Activated T-cell treated with anti-CD3 and anti-CD28 coated beads, Interleukin-2, amount 50 U/mL, for 72 hours (primary cell): Measurements from ENCODE around the gene MICAL2. TPM values are rescaled to one million over a fixed set of nuclear protein-coding genes. Genes with fewer than 3 reads are reported as not detected.
A peak's percentile ranks its signal among the peaks of the same experiment; 100 is the strongest.

Experiments
- ATAC-seq, 2 donors: fragments of 150-1000 bp; cut with Tn5 transposase; replicated peaks in 1 of 2; 2 replicates each; pipeline ENCODE4 v1.10.0; 2021; ENCODE audit warnings: moderate library complexity in 2 of 2, mild to moderate bottlenecking in 1 of 2
- DNase-seq, 2 donors: peaks; one replicate each; pipeline ENCODE4 v3.0.0; 2021 to 2022; ENCODE audit warnings: mixed read lengths in 1 of 2
- H3K27ac Mint-ChIP-seq: one replicate; pipeline ENCODE4 v1.8.0; 2022; ENCODE audit warnings: mild to moderate bottlenecking, moderate library complexity, mixed read lengths
- H3K27me3 Mint-ChIP-seq: one replicate; pipeline ENCODE4 v1.8.0; 2022; ENCODE audit warnings: low read depth, mixed read lengths
- H3K36me3 Mint-ChIP-seq, 2 donors: one replicate each; pipeline ENCODE4 v1.8.0; 2022; ENCODE audit warnings: mixed read lengths in 2 of 2, mild to moderate bottlenecking in 1 of 2; ENCODE audit not compliant: insufficient read depth in 2 of 2
- H3K4me1 Mint-ChIP-seq: one replicate; pipeline ENCODE4 v1.8.0; 2022; ENCODE audit warnings: low read depth, mixed read lengths
- H3K4me3 Mint-ChIP-seq, 2 donors: one replicate each; pipeline ENCODE4 v1.8.0; 2022; ENCODE audit warnings: mild to moderate bottlenecking in 2 of 2, mixed read lengths in 2 of 2, moderate library complexity in 2 of 2
- H3K9me3 Mint-ChIP-seq, 2 donors: one replicate each; pipeline ENCODE4 v1.8.0; 2022; ENCODE audit warnings: mixed read lengths in 2 of 2
- total RNA-seq, 2 donors: library from RNA; stranded (reverse); gene quantifications; one replicate each; pipeline ENCODE4 v1.2.3, GENCODE V29; 2022

Gene MICAL2
- total RNA-seq, 2 donors from 2014 or later: 227 to 322 TPM

DNA sequence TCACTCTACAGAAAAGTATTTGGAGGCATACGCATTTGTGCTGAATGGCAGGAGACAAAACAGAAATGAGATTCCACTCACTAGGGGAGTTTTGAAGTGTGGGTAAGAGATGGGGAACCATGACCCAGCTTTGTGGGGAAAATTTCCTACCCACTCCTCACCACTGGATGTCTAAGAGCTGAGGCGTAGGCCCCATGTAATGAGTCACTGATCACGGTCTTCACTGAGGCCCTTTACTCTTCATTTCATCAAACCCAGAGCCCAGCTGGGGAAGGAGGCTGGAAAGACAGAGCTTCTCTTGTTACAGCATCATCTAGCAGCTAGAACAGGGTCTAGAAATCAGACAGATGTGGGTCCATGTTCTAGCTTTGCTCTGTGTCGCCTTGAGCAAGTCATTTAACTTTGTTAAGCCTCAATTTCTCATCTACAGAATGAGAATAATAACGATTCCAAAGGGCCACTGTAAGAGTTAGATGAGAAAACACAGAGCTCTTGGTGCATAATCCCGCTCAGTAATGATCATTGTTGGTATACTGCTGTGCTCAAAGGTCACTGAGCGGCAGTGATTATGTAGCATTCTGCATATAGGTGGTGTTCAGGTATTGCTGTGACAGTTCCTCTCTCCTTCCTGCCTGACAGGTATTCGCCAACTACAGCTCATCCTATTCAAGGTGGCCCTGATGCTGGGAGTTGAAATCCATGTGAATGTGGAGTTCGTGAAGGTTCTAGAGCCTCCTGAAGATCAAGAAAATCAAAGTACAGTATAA lies 97.2 kb downstream of the MICAL2 start:
- H3K27me3 Mint-ChIP-seq: no peaks in the 10 kb centered on the region
- peak overlapping the region; percentile 76 for H3K27ac Mint-ChIP-seq
- peaks cover 4 to 6% of the 10 kb centered on the region in 2 donors for H3K9me3 Mint-ChIP-seq
- DNase-seq (peak; percentile 74 to 80), ATAC-seq (peak; percentile 92 to 95)
- H3K36me3 Mint-ChIP-seq: peaks cover 41 to 84% of the 10 kb centered on the region in 2 donors
- peak overlapping the region; percentile 77 to 83 for H3K4me3 Mint-ChIP-seq
- peaks cover 78% of the 10 kb centered on the region for H3K4me1 Mint-ChIP-seq

DNA sequence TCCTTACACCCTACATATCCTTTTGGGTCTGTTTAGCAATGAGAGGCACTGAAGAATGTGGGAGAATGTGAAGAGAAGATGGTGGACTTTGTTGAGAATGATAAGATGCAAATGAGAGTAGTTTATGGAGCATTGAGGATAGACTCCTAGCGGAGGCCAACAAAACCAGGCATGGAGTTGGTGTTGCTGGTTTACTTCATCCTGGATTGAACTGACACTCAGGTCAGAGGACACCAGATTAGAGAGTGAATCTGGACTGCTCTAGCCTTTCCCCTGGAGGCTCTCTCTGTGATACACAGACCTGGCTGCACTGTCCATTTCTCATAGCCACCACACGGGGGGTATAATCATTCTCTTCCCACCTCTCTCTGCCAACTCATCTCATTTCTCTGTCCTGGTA lies 98.7 kb downstream of the MICAL2 start:
- H3K36me3 Mint-ChIP-seq: peaks cover 32 to 80% of the 10 kb centered on the region in 2 donors
- no peak for DNase-seq
- H3K4me1 Mint-ChIP-seq: peaks cover 76% of the 10 kb centered on the region
- no peak overlapping the region for H3K4me3 Mint-ChIP-seq
- no peak overlapping the region for H3K27ac Mint-ChIP-seq
- ATAC-seq: no peak
- H3K27me3 Mint-ChIP-seq: no peaks in the 10 kb centered on the region
- H3K9me3 Mint-ChIP-seq: peaks cover 2 to 4% of the 10 kb centered on the region in 2 donors

DNA sequence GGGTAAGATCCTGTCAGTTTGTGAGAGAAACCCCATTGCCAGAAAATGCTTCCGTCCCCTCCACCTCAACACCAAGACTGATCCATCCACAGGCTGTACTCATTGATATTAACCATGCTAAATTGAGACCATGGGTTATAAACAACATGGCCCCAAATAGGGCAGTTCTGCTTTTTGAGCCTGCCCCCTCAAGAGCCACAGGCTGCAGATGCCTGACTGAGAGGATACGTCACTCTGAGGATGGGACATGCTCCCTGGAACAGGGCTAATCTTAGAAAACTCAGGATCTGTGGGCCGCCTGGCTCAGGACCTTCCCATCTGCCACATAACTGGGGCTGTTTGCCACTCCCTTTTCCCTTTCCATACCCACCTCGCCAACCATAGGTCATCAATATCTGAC lies 99.8 kb downstream of the MICAL2 start:
- H3K4me1 Mint-ChIP-seq: peaks cover 74% of the 10 kb centered on the region

DNA sequence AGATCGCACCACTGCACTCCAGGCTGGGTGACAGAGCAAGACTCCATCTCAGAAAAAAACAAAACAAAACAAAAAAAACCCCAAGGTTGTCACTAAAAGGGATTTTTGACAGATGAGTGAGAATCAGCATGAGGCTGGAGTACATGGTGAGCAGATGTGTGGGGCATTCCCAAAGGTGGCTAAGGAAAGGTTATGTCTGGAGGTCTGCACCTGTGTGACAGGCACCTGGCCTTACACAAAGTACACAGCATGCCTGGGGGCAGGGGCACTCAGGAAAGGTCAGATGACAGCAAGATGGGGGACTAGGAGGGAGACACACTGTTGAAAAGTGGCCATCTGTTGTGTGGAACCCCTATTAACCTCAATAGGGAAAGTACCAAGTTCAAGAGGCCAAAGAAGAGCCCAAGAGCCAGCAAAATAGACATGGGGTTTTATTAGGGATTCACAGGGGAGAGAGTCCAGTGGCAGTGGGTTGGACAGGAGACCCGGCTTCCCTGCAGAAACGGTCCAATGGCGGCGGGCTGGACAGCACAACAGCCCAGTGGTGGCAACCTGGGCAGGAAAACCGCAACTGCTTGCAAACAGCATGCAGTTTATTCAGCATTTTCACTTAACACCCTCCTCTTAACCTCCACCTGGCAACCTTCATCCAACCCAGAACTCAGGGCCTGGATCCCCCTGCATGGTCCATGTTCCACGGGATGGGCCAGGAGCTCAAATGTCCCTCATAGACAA lies 101.1 kb downstream of the MICAL2 start:
- ATAC-seq: no peak
- Mint-ChIP-seq H3K27ac (no peak overlapping the region), H3K9me3 (peaks cover 0 to 4% of the 10 kb centered on the region in 2 donors), H3K4me1 (peaks cover 72% of the 10 kb centered on the region), H3K27me3 (no peaks in the 10 kb centered on the region), H3K36me3 (peaks cover 26 to 77% of the 10 kb centered on the region in 2 donors), H3K4me3 (no peak overlapping the region)
- no peak for DNase-seq

More for the DNA sequence above, 99.8 kb downstream of the MICAL2 start:
- no peak overlapping the region for H3K4me3 Mint-ChIP-seq
- no peak overlapping the region for H3K27ac Mint-ChIP-seq
- peaks cover 0 to 4% of the 10 kb centered on the region in 2 donors for H3K9me3 Mint-ChIP-seq
- H3K27me3 Mint-ChIP-seq: no peaks in the 10 kb centered on the region
- H3K36me3 Mint-ChIP-seq: peaks cover 28 to 81% of the 10 kb centered on the region in 2 donors
- DNase-seq (no peak), ATAC-seq (no peak)

DNA sequence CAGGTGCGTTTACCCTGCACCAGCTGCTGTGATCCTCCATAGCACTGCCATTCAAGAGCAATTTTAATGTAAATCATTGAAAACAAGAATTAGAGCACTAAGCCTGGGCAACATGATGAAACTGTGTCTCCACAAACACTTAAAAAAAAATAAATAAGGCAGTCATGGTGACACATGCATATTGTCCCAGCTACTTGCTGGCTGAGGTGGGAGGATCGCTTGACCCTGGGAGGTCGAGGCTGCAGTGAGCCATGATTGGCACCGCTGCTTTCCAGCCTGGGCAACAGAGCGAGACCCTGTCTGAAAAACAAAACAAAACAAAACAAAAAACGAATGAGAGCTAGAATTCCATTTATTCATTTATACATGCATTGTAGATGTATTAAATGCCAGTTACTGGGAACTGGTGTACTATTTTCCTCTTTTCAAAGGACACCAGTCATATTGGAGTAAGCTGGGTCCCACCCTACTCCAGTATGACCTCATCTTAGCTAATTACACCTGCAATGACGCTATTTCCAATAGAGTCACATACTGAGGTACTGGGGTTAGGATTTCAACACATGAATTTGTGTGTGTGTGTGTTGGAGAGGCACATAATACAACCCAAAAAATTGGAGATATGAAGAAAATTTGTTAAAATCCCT lies 101.9 kb downstream of the MICAL2 start:
- H3K27me3 Mint-ChIP-seq: no peaks in the 10 kb centered on the region
- H3K27ac Mint-ChIP-seq: no peak overlapping the region
- ATAC-seq (no peak), DNase-seq (no peak)
- peaks cover 69% of the 10 kb centered on the region for H3K4me1 Mint-ChIP-seq
- no peak overlapping the region for H3K4me3 Mint-ChIP-seq
- peaks cover 23 to 71% of the 10 kb centered on the region in 2 donors for H3K36me3 Mint-ChIP-seq
- H3K9me3 Mint-ChIP-seq: no peaks in the 10 kb centered on the region

DNA sequence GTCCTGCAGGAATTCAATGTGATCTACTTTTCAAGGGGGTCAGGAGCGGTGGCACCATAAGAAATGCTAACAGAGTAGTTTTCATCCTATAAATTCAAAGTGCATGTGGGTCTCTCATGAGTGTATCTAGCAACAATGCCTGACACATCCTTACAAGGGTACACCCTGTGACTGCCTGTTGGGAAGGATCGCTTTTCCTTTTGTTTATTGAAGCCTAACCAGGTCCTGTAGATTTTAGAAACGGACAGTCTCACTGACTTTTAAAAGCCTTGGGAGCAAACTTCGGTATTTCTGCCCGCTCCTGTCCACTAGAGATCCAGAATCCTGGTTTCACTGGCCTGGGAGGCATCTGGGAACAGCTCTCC lies 102.4 kb downstream of the MICAL2 start:
- Mint-ChIP-seq H3K4me3 (no peak overlapping the region), H3K9me3 (no peaks in the 10 kb centered on the region), H3K36me3 (peaks cover 22 to 70% of the 10 kb centered on the region in 2 donors), H3K4me1 (peaks cover 65% of the 10 kb centered on the region), H3K27me3 (no peaks in the 10 kb centered on the region), H3K27ac (no peak overlapping the region)
- DNase-seq: no peak
- no peak for ATAC-seq

DNA sequence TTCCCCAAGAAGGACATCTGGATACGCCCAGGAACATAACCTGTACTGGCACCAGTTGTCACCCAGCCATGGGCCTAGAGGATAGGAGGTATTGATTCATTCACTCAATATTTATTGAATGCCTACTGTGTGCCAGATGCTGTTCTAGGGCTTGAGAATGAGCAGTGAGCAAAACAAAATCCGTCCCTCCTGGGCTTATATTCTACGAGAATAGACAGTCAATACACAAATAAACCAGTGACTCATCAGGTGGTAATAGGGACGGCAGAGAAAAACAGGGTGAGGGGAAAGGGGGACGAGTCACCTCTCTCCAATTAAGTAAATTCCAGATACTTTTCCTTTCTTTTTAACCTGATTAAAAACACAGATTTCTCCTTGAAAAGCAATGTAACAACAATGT lies 103.5 kb downstream of the MICAL2 start:
- no peak overlapping the region for H3K27ac Mint-ChIP-seq
- ATAC-seq: peak in 1 of 2 donors; percentile 15
- H3K9me3 Mint-ChIP-seq: no peaks in the 10 kb centered on the region
- no peaks in the 10 kb centered on the region for H3K27me3 Mint-ChIP-seq
- DNase-seq: no peak
- H3K4me1 Mint-ChIP-seq: peaks cover 62% of the 10 kb centered on the region
- H3K36me3 Mint-ChIP-seq: peaks cover 24 to 66% of the 10 kb centered on the region in 2 donors
- no peak overlapping the region for H3K4me3 Mint-ChIP-seq

DNA sequence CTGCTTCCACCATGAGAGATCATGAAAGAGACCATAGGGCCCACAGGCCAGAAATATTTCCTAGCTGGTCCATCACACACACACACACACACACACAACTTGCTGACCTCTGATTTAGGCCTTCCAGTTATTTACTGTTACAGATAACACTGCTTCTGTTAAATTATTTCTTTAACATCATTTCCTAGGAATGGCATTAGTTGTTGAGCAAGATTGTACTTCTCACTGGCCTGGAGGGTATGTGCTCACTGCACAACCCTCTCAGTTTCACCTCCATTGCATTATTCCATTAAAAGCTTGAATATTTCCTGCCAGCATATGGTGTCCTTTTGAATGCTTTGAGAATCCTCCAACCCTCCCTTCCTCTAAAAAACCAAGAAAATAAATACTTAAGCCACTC lies 104.4 kb downstream of the MICAL2 start:
- H3K27ac Mint-ChIP-seq: peak overlapping the region; percentile 19
- H3K36me3 Mint-ChIP-seq: peaks cover 20 to 60% of the 10 kb centered on the region in 2 donors
- H3K4me1 Mint-ChIP-seq: peaks cover 62% of the 10 kb centered on the region

DNA sequence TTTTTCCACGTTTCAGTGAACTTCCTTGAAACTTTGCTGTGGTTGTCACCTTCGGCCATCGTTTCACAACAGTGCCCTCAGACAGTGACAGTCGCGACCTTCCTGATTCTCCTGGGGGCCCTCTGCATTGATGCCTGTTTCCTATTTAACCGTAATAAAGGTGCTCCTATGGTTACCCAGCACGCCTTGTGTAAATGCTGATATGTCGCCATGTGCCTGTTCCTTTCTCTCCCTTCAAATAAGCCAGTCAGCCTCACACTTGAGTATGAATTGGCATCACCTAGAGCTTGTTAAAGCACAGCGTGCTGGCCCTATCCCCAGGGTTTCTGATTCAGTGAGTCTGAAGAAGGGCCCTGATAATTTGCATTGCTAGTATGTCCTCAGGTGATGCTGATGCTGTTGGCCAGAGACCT lies 104.8 kb downstream of the MICAL2 start:
- peak overlapping the region; percentile 19 for H3K27ac Mint-ChIP-seq
- H3K4me3 Mint-ChIP-seq: no peak overlapping the region
- H3K4me1 Mint-ChIP-seq: peaks cover 62% of the 10 kb centered on the region
- no peaks in the 10 kb centered on the region for H3K27me3 Mint-ChIP-seq
- no peak for ATAC-seq
- no peaks in the 10 kb centered on the region for H3K9me3 Mint-ChIP-seq
- H3K36me3 Mint-ChIP-seq: peaks cover 22 to 60% of the 10 kb centered on the region in 2 donors
- no peak for DNase-seq

More for the DNA sequence above, 104.4 kb downstream of the MICAL2 start:
- no peaks in the 10 kb centered on the region for H3K27me3 Mint-ChIP-seq
- DNase-seq (no peak), ATAC-seq (no peak)
- H3K9me3 Mint-ChIP-seq: no peaks in the 10 kb centered on the region
- H3K4me3 Mint-ChIP-seq: no peak overlapping the region

DNA sequence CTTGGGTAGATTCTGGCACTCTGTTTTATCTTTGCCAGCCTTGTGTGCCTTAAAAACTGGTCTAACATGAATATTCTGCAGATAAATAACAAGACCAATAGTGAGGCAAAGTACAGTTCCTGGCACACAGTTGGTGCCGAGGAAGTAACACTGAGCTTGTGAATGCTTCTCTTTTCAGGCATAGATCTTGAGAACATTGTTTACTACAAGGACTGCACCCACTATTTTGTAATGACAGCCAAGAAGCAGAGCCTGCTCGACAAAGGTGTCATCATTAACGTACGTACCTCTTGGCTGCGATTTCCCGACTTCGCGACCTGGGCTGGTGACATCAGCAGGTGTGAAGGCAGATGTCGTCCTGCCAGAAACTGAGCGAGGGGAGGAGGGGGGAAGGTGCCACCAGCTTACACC lies 105.7 kb downstream of the MICAL2 start:
- Mint-ChIP-seq H3K27ac (no peak overlapping the region), H3K4me3 (no peak overlapping the region), H3K4me1 (peaks cover 59% of the 10 kb centered on the region), H3K9me3 (no peaks in the 10 kb centered on the region), H3K36me3 (peaks cover 22 to 57% of the 10 kb centered on the region in 2 donors), H3K27me3 (no peaks in the 10 kb centered on the region)
- peak in 1 of 2 donors; percentile 20 for ATAC-seq
- no peak for DNase-seq

DNA sequence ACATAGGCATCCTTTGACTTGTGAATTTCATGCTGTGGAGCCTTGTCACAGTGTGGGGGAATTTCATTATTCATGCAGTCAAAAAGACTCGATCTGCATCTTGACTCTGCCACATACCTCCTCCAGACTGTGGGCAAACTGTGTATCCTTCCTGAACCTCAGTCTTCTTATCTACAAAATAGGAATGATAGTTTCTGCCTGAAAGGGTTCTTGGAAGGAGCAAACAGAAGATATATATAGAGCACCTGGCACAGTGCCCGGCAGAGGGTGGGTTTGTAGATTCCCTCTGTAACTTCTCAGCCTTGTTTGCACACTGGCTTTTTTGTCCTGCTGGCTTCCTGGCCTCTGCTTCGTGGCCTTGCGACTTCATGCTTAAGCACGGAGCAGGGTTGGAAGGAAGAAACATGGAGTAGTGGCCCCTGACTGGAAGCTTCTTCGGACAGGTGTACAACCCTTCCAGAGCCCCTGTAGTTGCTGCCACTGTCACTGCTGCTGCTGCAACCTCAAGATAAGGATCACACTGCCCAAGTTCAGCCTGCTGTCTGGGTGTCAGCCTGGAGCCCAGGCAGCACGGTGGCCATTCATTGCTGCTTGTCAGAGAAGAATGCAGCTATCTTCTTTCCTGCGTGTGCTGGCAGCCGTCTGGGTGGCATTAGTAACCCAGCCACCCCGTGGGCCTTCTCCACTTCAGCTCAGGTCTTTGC lies 106.4 kb downstream of the MICAL2 start:
- Mint-ChIP-seq H3K27me3 (no peaks in the 10 kb centered on the region), H3K36me3 (peaks cover 21 to 59% of the 10 kb centered on the region in 2 donors), H3K27ac (no peak overlapping the region), H3K4me1 (peaks cover 61% of the 10 kb centered on the region), H3K4me3 (no peak overlapping the region), H3K9me3 (no peaks in the 10 kb centered on the region)
- no peak for ATAC-seq
- DNase-seq: no peak

DNA sequence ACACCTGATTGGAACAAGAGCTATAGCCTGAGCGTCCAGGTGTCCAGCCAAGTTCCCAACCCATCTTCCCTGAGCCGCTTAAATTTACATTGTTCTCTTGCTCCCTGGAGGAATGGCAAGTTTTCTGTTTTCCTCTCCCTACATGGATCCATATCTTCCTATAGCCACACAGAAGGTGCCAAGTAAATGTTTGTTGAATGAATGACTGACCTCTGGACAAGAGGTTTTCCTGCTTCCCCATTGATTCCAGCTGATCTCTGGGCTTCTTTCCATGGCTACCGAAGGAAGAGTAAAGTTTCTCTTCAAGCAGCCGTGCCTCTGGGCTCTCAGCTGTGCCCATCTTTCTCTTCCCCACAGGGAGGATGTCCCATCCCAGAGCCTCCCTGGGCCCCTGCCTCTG lies 107.5 kb downstream of the MICAL2 start:
- Mint-ChIP-seq H3K36me3 (peaks cover 21 to 53% of the 10 kb centered on the region in 2 donors), H3K27me3 (no peaks in the 10 kb centered on the region), H3K27ac (no peak overlapping the region), H3K4me3 (no peak overlapping the region), H3K9me3 (no peaks in the 10 kb centered on the region), H3K4me1 (peaks cover 66% of the 10 kb centered on the region)
- ATAC-seq: no peak
- no peak for DNase-seq
